Naive thymus-derived CD8-positive, alpha-beta T cell (primary cell): Measurements from ENCODE around the gene ABHD15. TPM values are rescaled to one million over a fixed set of nuclear protein-coding genes. Genes with fewer than 3 reads are reported as not detected.

Experiments
- ATAC-seq, 2 donors: fragments of 150-1000 bp; cut with Tn5 transposase in 1 of 2; sonication (Bioruptor Pico), chemical (Tn5 transposase) in 1 of 2; 1 replicate in 1 of 2; 2 replicates in 1 of 2; pipeline ENCODE4 v1.10.0; 2021; ENCODE audit warnings: mild to moderate bottlenecking in 2 of 2, moderate library complexity in 2 of 2
- POLR2A ChIA-PET: fragments of 350-600 bp; sonication (Branson Sonifier 250); formaldehyde crosslinking; loops from one replicate; lab custom pipeline; 2021; ENCODE audit warnings: antibody characterized with exemption; lab: Charles Lee
- DNase-seq, 10 donors: peaks; one replicate each; pipeline versions ENCODE4 v3.0.0 to v3.0.0-alpha.2; 2020 to 2022
- H3K27ac Mint-ChIP-seq, 10 donors: one replicate each; pipeline ENCODE4 v1.8.0; 2020 to 2022; ENCODE audit warnings: mild to moderate bottlenecking in 10 of 10, mixed read lengths in 10 of 10, moderate library complexity in 4 of 10, inconsistent platforms in 1 of 10
- H3K27me3 Mint-ChIP-seq, 5 donors: one replicate each; pipeline ENCODE4 v1.8.0; 2021 to 2022; ENCODE audit warnings: mixed read lengths in 5 of 5
- H3K36me3 Mint-ChIP-seq, 3 donors: one replicate each; pipeline ENCODE4 v1.8.0; 2020 to 2022; ENCODE audit warnings: mixed read lengths in 3 of 3, mild to moderate bottlenecking in 2 of 3, inconsistent platforms in 1 of 3
- H3K4me1 Mint-ChIP-seq, 4 donors: one replicate each; pipeline ENCODE4 v1.8.0; 2021 to 2022; ENCODE audit warnings: mixed read lengths in 4 of 4
- H3K4me3 Mint-ChIP-seq, 10 donors: one replicate each; pipeline ENCODE4 v1.8.0; 2020 to 2022; ENCODE audit warnings: mild to moderate bottlenecking in 10 of 10, mixed read lengths in 10 of 10, moderate library complexity in 6 of 10, inconsistent platforms in 1 of 10
- H3K9me3 Mint-ChIP-seq, 9 donors: one replicate each; pipeline ENCODE4 v1.8.0; 2020 to 2022; ENCODE audit warnings: mixed read lengths in 9 of 9, mild to moderate bottlenecking in 3 of 9, inconsistent platforms in 1 of 9, moderate library complexity in 1 of 9
- polyA plus RNA-seq, 3 donors: library from polyadenylated mRNA; unstranded; fragments of 300-500 nt; fragmentation: Illumina TruSeq; gene quantifications; one replicate each; pipeline ENCODE4 v1.2.3, GENCODE V29; 2021
- total RNA-seq, 8 experiments: library from RNA in 2 of 8; stranded (reverse) in 2 of 8; gene quantifications; one replicate each; pipeline ENCODE4 v1.2.3 and lab custom pipeline; 2021 to 2026

ABHD15 gene
- total and polyA plus RNA-seq, 5 experiments from 2014 or later = 4.2 to 13.8 (median 8.9) TPM

DNA sequence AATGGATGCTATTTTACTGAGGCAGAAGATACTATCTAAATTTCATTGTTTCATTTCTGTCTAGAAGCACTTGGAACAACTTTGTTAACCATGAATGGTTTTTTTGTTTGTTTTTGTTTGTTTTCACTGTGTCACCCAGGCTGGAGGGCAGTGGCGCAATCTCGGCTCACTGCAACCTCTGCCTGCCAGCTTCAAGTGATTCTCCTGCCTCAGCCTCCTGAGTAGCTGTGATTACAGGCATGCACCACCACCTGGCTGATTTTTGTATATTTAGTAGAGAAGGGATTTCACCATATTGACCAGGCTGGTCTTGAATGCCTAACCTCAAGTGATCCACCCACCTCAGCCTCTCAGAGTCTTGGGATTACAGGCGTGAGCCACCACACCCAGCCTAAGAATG lies 40.5 kb downstream of the ABHD15 start:
- DNase-seq = no peak
- H3K4me1 Mint-ChIP-seq = no peaks in the 10 kb centered on the region
- no peak for ATAC-seq
- H3K27ac Mint-ChIP-seq = peak overlapping the region in 3 of 10 donors; percentile 10 to 55 (median 43)
- peaks cover 0 to 78% (median 13%) of the 10 kb centered on the region in 3 donors for H3K36me3 Mint-ChIP-seq
- H3K9me3 Mint-ChIP-seq = no peaks in the 10 kb centered on the region
- H3K4me3 Mint-ChIP-seq = no peak overlapping the region
- no peaks in the 10 kb centered on the region for H3K27me3 Mint-ChIP-seq
- POLR2A ChIA-PET = no interaction called here

DNA sequence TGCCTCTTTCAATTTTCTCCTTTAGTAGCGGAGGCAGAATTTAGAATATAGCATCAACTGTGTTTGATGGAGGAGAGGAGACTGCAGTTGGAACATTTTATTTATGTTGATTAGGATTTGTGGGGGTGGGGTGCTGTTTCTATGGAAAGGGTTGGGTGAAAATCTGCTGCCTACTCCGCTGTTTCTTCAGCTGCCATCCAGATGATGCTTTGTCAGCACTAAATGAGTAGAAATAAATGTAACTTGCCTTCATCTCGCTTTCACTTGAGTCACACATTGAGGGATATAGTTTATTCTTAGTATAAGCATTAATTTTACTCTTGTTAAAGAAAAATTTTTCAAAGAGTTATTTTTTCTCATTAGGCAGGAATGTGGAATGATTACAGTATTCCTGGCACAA lies 42.1 kb downstream of the ABHD15 start:
- no peaks in the 10 kb centered on the region for H3K4me1 Mint-ChIP-seq

DNA sequence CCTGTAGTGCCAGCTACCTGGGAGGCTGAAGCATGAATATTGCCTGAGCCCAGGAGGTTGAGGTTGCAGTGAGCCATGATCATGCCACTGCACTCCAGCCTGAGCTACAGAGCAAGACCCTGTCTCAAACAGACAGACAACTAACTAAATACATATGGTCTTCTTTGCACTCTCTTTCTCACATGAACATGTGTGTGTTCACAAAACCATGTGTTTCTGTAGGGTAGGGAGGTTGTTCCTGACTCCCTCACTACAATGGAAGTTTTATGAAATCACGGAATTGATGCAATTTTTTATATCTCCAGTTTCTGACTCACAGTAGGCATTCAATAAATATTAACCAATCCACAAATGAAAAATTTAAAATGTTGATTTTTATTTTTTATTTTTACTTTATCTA lies 48.5 kb downstream of the ABHD15 start:
- ATAC-seq (no peak), DNase-seq (no peak)
- H3K36me3 Mint-ChIP-seq = peaks cover 0 to 76% (median 22%) of the 10 kb centered on the region in 3 donors
- H3K27ac Mint-ChIP-seq = no peak overlapping the region
- H3K9me3 Mint-ChIP-seq = no peaks in the 10 kb centered on the region
- no peaks in the 10 kb centered on the region for H3K27me3 Mint-ChIP-seq
- POLR2A ChIA-PET = no interaction called here
- H3K4me1 Mint-ChIP-seq = no peaks in the 10 kb centered on the region
- H3K4me3 Mint-ChIP-seq = no peak overlapping the region

More for the DNA sequence above, 42.1 kb downstream of the ABHD15 start:
- H3K27me3 Mint-ChIP-seq = no peaks in the 10 kb centered on the region
- POLR2A ChIA-PET = no interaction called here
- ATAC-seq (no peak), DNase-seq (no peak)
- H3K4me3 Mint-ChIP-seq = no peak overlapping the region
- H3K9me3 Mint-ChIP-seq = no peaks in the 10 kb centered on the region
- peak overlapping the region in 1 of 10 donors; percentile 31 for H3K27ac Mint-ChIP-seq
- peaks cover 0 to 75% (median 8%) of the 10 kb centered on the region in 3 donors for H3K36me3 Mint-ChIP-seq

DNA sequence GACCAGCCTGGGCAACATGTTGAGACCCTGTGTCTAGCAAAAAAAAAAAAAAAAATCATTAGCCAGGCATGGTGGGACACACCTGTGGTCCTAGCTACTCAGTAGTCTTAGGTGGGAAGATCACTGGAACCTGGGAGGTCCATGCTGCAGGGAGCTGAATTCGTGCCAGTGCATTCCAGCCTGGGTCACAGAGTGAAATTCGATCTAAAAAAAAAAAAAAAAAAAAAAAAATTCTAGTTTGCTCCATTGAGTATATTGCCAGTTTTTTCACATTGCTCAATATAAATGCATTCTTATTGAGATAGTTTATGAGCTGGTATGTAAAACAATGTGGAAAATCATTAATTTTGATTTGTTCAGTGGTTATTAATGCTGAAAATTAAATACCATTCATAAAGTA lies 52.0 kb downstream of the ABHD15 start:
- H3K27ac Mint-ChIP-seq = no peak overlapping the region
- peaks cover 0 to 75% (median 17%) of the 10 kb centered on the region in 3 donors for H3K36me3 Mint-ChIP-seq
- ATAC-seq (no peak), DNase-seq (no peak)
- no peaks in the 10 kb centered on the region for H3K27me3 Mint-ChIP-seq
- no peaks in the 10 kb centered on the region for H3K9me3 Mint-ChIP-seq
- POLR2A ChIA-PET = no interaction called here
- no peak overlapping the region for H3K4me3 Mint-ChIP-seq
- H3K4me1 Mint-ChIP-seq = no peaks in the 10 kb centered on the region

DNA sequence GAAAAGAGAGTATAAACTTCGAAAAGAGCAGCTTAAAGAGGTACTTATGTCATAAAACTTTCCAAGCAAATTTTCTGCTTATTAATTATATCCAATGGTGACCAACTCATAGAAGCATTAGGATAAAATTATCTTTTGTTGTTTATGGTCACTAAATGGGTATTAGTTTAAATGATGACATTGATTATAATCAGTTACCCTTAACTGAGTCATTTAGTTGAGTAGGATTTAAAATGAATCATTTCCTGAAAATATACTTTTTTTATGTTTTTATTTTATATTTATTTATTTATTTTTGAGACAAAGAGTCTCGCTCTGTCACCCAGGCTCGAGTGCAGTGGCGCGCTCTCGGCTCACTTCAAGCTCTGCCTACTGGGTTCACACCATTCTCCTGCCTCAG lies 55.9 kb downstream of the ABHD15 start:
- Mint-ChIP-seq H3K27me3 (no peaks in the 10 kb centered on the region), H3K4me1 (peaks cover 0 to 2% (median 0%) of the 10 kb centered on the region in 4 donors), H3K36me3 (peaks cover 0 to 71% (median 8%) of the 10 kb centered on the region in 3 donors), H3K4me3 (no peak overlapping the region), H3K9me3 (no peaks in the 10 kb centered on the region), H3K27ac (no peak overlapping the region)
- POLR2A ChIA-PET = no interaction called here
- no peak for DNase-seq
- ATAC-seq = no peak

Other genes with a start within 250 kb of the ABHD15 start
- gene TAOK1, start 176.7 kb downstream of the ABHD15 start, total RNA-seq = 10 to 100 TPM; 62.2 to 63.8 TPM
- gene TAOK1, start 176.7 kb downstream of the ABHD15 start, polyA plus RNA-seq = 1 to 10 TPM; 2.4 to 3.5 (median 3.1) TPM
- gene TP53I13, start 1.7 kb upstream of the ABHD15 start, total RNA-seq = 10 to 100 TPM; 79.3 to 89.5 TPM
- 10 to 100 TPM; 22.7 to 26.8 (median 25.5) TPM for gene TP53I13, start 1.7 kb upstream of the ABHD15 start, polyA plus RNA-seq
- gene GIT1, start 22.6 kb upstream of the ABHD15 start, total RNA-seq = 10 to 100 TPM; 51.6 to 58.2 TPM
- gene GIT1, start 22.6 kb upstream of the ABHD15 start, polyA plus RNA-seq = 10 to 100 TPM in 1 of 3 donors, 1 to 10 TPM in 2; 4.4 to 27.7 (median 6.7) TPM
- gene ANKRD13B, start 26.1 kb upstream of the ABHD15 start, total RNA-seq = 1 to 10 TPM; 2.3 to 3.7 TPM
- gene ANKRD13B, start 26.1 kb upstream of the ABHD15 start, polyA plus RNA-seq = under 1 TPM in 2 of 3 donors, not detected in 1; 0.25 to 0.32 TPM
- gene CORO6, start 55.9 kb upstream of the ABHD15 start, total RNA-seq = 1 to 10 TPM; 1.6 to 2.2 TPM
- under 1 TPM in 2 of 3 donors, not detected in 1; 0.22 to 0.36 TPM for gene CORO6, start 55.9 kb upstream of the ABHD15 start, polyA plus RNA-seq